Panc1 (cell line): ENCODE measurements around the gene IRGQ. TPM values are rescaled to one million over a fixed set of nuclear protein-coding genes. Genes with fewer than 3 reads are reported as not detected.

Experiments used
- ATAC-seq: fragments of 200-7000 bp; cut with Tn5 transposase; 2 replicates; pipeline ENCODE4 v1.9.1; 2020; ENCODE audit warnings: mild to moderate bottlenecking, moderate library complexity
- BruUV-seq: library from RNA; stranded (reverse); fragments of 400-500 nt; replicated peaks from 2 replicates; lab custom pipeline; 2021; lab: Mats Ljungman, UMichigan
- CTCF ChIA-PET: fragments of 300-600 bp; sonication (Branson Sonifier 250); formaldehyde crosslinking; loops from one replicate; lab custom pipeline; 2022; ENCODE audit warnings: antibody characterized with exemption; lab: Charles Lee
- POLR2A ChIA-PET: fragments of 300-600 bp; sonication (Branson Sonifier 250); formaldehyde crosslinking; loops from one replicate; lab custom pipeline; 2022; ENCODE audit warnings: antibody characterized with exemption; lab: Charles Lee
- DNase-seq: peaks from one replicate; pipeline ENCODE4 v3.0.0-alpha.2; 2010; ENCODE audit warnings: low read depth, low spot score
- H3K27ac ChIP-seq: 2 replicates; pipeline ENCODE4 v1.5.1; 2011; ENCODE audit warnings: mild to moderate bottlenecking, low read length, inconsistent platforms
- H3K27me3 ChIP-seq: fragments of 200-500 bp; sonication (Bioruptor generic); 2 replicates; pipeline ENCODE4 v1.6.0; 2014; ENCODE audit warnings: low read length, inconsistent platforms; ENCODE audit not compliant: control insufficient read depth, insufficient read depth
- H3K36me3 ChIP-seq: fragments of 200-500 bp; sonication (Bioruptor generic); 2 replicates; pipeline ENCODE4 v1.5.1; 2014; ENCODE audit warnings: inconsistent platforms, mild to moderate bottlenecking, low read length, moderate library complexity; ENCODE audit not compliant: control insufficient read depth, insufficient read depth
- H3K4me1 ChIP-seq: 2 replicates; pipeline ENCODE4 v1.5.1; 2011; ENCODE audit warnings: inconsistent platforms, mild to moderate bottlenecking, low read length, moderate library complexity; ENCODE audit not compliant: control insufficient read depth, insufficient read depth
- H3K4me3 ChIP-seq, 2 experiments: 2 replicates each; pipeline ENCODE4 v1.5.1; 2011 to 2012; ENCODE audit warnings: low read depth in 2 of 2, low read length in 2 of 2, mild to moderate bottlenecking in 2 of 2, inconsistent platforms in 1 of 2, moderate library complexity in 1 of 2
- H3K9me3 ChIP-seq: fragments of 200-500 bp; sonication (Bioruptor generic); 2 replicates; pipeline ENCODE4 v1.5.1; 2014; ENCODE audit warnings: low read depth, mild to moderate bottlenecking, inconsistent platforms, low read length, moderate library complexity; ENCODE audit not compliant: control insufficient read depth, insufficient read depth
- POLR2AphosphoS5 ChIP-seq: IDR thresholded peaks from 2 replicates; pipeline ENCODE4 v1.6.1; 2012; ENCODE audit warnings: mild to moderate bottlenecking, low read depth, low read length, moderate library complexity
- SIN3A ChIP-seq: IDR thresholded peaks from 2 replicates; pipeline ENCODE4 v1.6.1; 2012; ENCODE audit warnings: low read depth, mild to moderate bottlenecking, low read length, moderate library complexity, borderline replicate concordance; ENCODE audit not compliant: insufficient read depth
- TCF7L2 ChIP-seq: IDR thresholded peaks from 2 replicates; pipeline ENCODE4 v1.6.1; 2011; ENCODE audit warnings: mild to moderate bottlenecking, low read depth, low read length, inconsistent platforms
- in situ Hi-C: cut with HindIII; loops from 2 replicates; pipeline ENCODE4 v1.10.0; 2016; ENCODE audit warnings: low sequenced_read_pairs, low pct_unique_long_range_greater_than_20kb
- intact Hi-C: fragments of 100-400 bp; cut with micrococcal nuclease; formaldehyde crosslinking; loops from one replicate; pipeline ENCODE4 v1.10.0; 2022; ENCODE audit not compliant: unreplicated experiment
- total RNA-seq: library from RNA; stranded (reverse); gene quantifications from one replicate; pipeline ENCODE4 v1.2.1, GENCODE V29; 2021; ENCODE audit not compliant: unreplicated experiment
- TF ChIP-seq, protein P1 (sequence below): fragments of 450-650 bp; IDR thresholded peaks from 2 replicates; pipeline ENCODE4 v1.5.1; 2017; ENCODE audit warnings: mild to moderate bottlenecking
- TF ChIP-seq, protein P2 (sequence below), 2 experiments: IDR thresholded peaks; 2 replicates each; pipeline ENCODE4 v1.6.1; 2011 to 2012; ENCODE audit warnings: low read depth in 2 of 2, control low read depth in 1 of 2, low read length in 1 of 2, mild to moderate bottlenecking in 1 of 2, moderate library complexity in 1 of 2; ENCODE audit not compliant: insufficient read depth in 1 of 2

The IRGQ gene
- total RNA-seq, 1 experiment from 2014 or later: 20.4 TPM

DNA sequence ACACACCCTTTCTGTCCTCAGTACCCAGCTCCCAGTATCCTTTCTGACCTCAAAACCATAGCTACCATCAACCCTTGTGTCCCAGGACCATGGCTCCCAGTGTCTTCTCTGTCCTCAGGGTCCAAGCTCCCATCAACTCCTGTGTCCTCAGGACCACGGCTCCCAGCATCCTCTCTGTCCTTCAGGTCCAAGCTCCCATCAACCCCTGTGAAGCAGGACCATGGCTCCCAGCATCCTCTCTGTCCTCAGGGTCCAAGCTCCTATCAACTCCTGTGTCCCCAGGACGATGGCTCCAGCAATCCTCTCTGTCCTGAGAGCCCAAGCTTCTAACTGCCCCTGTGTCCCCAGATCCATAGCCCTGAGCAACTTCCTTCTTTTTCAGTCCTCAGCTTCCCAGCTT is 45.4 kb upstream of the IRGQ start:
- TF ChIP-seq, protein P1, sequence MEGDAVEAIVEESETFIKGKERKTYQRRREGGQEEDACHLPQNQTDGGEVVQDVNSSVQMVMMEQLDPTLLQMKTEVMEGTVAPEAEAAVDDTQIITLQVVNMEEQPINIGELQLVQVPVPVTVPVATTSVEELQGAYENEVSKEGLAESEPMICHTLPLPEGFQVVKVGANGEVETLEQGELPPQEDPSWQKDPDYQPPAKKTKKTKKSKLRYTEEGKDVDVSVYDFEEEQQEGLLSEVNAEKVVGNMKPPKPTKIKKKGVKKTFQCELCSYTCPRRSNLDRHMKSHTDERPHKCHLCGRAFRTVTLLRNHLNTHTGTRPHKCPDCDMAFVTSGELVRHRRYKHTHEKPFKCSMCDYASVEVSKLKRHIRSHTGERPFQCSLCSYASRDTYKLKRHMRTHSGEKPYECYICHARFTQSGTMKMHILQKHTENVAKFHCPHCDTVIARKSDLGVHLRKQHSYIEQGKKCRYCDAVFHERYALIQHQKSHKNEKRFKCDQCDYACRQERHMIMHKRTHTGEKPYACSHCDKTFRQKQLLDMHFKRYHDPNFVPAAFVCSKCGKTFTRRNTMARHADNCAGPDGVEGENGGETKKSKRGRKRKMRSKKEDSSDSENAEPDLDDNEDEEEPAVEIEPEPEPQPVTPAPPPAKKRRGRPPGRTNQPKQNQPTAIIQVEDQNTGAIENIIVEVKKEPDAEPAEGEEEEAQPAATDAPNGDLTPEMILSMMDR: no peak
- no peak for TF ChIP-seq SIN3A
- no peak for TF ChIP-seq POLR2AphosphoS5
- TF ChIP-seq, protein P2, sequence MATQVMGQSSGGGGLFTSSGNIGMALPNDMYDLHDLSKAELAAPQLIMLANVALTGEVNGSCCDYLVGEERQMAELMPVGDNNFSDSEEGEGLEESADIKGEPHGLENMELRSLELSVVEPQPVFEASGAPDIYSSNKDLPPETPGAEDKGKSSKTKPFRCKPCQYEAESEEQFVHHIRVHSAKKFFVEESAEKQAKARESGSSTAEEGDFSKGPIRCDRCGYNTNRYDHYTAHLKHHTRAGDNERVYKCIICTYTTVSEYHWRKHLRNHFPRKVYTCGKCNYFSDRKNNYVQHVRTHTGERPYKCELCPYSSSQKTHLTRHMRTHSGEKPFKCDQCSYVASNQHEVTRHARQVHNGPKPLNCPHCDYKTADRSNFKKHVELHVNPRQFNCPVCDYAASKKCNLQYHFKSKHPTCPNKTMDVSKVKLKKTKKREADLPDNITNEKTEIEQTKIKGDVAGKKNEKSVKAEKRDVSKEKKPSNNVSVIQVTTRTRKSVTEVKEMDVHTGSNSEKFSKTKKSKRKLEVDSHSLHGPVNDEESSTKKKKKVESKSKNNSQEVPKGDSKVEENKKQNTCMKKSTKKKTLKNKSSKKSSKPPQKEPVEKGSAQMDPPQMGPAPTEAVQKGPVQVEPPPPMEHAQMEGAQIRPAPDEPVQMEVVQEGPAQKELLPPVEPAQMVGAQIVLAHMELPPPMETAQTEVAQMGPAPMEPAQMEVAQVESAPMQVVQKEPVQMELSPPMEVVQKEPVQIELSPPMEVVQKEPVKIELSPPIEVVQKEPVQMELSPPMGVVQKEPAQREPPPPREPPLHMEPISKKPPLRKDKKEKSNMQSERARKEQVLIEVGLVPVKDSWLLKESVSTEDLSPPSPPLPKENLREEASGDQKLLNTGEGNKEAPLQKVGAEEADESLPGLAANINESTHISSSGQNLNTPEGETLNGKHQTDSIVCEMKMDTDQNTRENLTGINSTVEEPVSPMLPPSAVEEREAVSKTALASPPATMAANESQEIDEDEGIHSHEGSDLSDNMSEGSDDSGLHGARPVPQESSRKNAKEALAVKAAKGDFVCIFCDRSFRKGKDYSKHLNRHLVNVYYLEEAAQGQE (IDR thresholded peaks at IDR 0.05; ENCODE audit: insufficient read depth in 1 of 2, low read depth in 2 of 2, low read length in 1 of 2): no peak
- no peak for TF ChIP-seq TCF7L2
- no peaks in the 10 kb centered on the region for H3K4me1 ChIP-seq
- CTCF ChIA-PET: no interaction called here
- H3K9me3 ChIP-seq: no peaks in the 10 kb centered on the region
- no peaks in the 10 kb centered on the region; the same call in 1 of the 2 replicates for H3K36me3 ChIP-seq
- no peak overlapping the region for H3K4me3 ChIP-seq
- no peak overlapping the region for H3K27ac ChIP-seq
- intact Hi-C loops: no loop called here
- peaks cover 4% of the 10 kb centered on the region; the same call in 1 of the 2 replicates for H3K27me3 ChIP-seq
- in situ Hi-C loops: no loop called here
- DNase-seq (no peak), ATAC-seq (no peak)
- POLR2A ChIA-PET: no interaction called here
- BruUV-seq: no TSS peak

DNA sequence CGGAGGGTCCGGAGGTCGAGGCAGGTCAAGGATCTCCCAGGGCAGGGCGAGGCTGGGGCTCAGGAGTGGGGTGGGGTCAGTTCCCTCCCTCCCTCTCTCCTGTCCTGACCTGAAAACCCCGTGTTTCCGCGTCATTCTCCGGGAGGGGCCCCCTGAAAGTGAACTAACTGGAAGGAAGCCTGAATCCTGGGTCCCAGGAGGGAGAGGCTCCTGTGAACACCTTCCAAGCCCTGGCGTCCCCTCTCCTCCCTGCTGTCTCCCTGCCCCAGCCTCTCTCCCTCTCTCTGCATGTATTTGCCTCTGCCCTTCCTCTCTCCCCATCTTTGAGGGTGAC is 44.5 kb upstream of the IRGQ start:
- ATAC-seq: peak; percentile 32; the same call in 1 of the 2 replicates
- intact Hi-C loops: no loop called here
- CTCF ChIA-PET: no interaction called here

More for the DNA sequence above, 44.5 kb upstream of the IRGQ start:
- H3K4me3 ChIP-seq: peak overlapping the region; percentile 39 to 40; a peak in 3 of 4 replicates
- DNase-seq: no peak
- H3K9me3 ChIP-seq: no peaks in the 10 kb centered on the region
- no TSS peak for BruUV-seq
- no peak overlapping the region for H3K27ac ChIP-seq
- H3K27me3 ChIP-seq: peaks cover 4% of the 10 kb centered on the region; the same call in 1 of the 2 replicates
- in situ Hi-C loops: no loop called here
- no peaks in the 10 kb centered on the region; the same call in 1 of the 2 replicates for H3K4me1 ChIP-seq
- POLR2A ChIA-PET: no interaction called here
- no peaks in the 10 kb centered on the region; the same call in 1 of the 2 replicates for H3K36me3 ChIP-seq
- TF ChIP-seq SIN3A (no peak), TCF7L2 (no peak), POLR2AphosphoS5 (no peak)
- TF ChIP-seq, protein P2 (IDR thresholded peaks at IDR 0.05; ENCODE audit: insufficient read depth in 1 of 2, low read depth in 2 of 2, low read length in 1 of 2): no peak
- TF ChIP-seq, protein P1: no peak
